H9 (cell line): ENCODE results near the gene FBXL20. TPM values are rescaled to one million over a fixed set of nuclear protein-coding genes. Genes with fewer than 3 reads are reported as not detected.

Experiments used
- DNase-seq: peaks from one replicate; pipeline ENCODE4 v3.0.0-alpha.2; 2017
- H2AFZ ChIP-seq: one replicate; pipeline ENCODE4 v1.6.1; 2013; ENCODE audit warnings: mild to moderate bottlenecking, low read length, control low read depth, moderate library complexity
- H2AK5ac ChIP-seq: 2 replicates; pipeline ENCODE4 v1.6.1; 2013; ENCODE audit warnings: low read length, control low read depth, mixed read lengths; ENCODE audit not compliant: insufficient read length
- H2BK120ac ChIP-seq: one replicate; pipeline ENCODE4 v1.6.1; 2013; ENCODE audit warnings: low read depth, mild to moderate bottlenecking, low read length, control low read depth, inconsistent platforms; ENCODE audit not compliant: poor library complexity, severe bottlenecking
- H2BK12ac ChIP-seq: 2 replicates; pipeline ENCODE4 v1.6.1; 2013; ENCODE audit warnings: low read length, control low read depth, mixed read lengths, low read depth; ENCODE audit not compliant: insufficient read length
- H2BK15ac ChIP-seq: 2 replicates; pipeline ENCODE4 v1.6.1; 2013; ENCODE audit warnings: low read depth, low read length, control low read depth
- H2BK20ac ChIP-seq: one replicate; pipeline ENCODE4 v1.6.1; 2013; ENCODE audit warnings: low read depth, mild to moderate bottlenecking, low read length, control low read depth, inconsistent platforms; ENCODE audit not compliant: poor library complexity, severe bottlenecking
- H2BK5ac ChIP-seq: 2 replicates; pipeline ENCODE4 v1.6.1; 2013; ENCODE audit warnings: low read length, control low read depth, mixed read lengths; ENCODE audit not compliant: insufficient read length
- H3K14ac ChIP-seq: 2 replicates; pipeline ENCODE4 v1.6.1; 2013; ENCODE audit warnings: low read length, control low read depth; ENCODE audit not compliant: insufficient read depth
- H3K18ac ChIP-seq: 2 replicates; pipeline ENCODE4 v1.6.1; 2013; ENCODE audit warnings: low read depth, mild to moderate bottlenecking, mixed read lengths, low read length, control low read depth; ENCODE audit not compliant: insufficient read length
- H3K23ac ChIP-seq: 2 replicates; pipeline ENCODE4 v1.6.1; 2013; ENCODE audit warnings: low read length, control low read depth, mixed read lengths, low read depth; ENCODE audit not compliant: insufficient read length
- H3K23me2 ChIP-seq: 2 replicates; pipeline ENCODE4 v1.6.1; 2013; ENCODE audit warnings: low read depth, mild to moderate bottlenecking, mixed read lengths, low read length, control low read depth; ENCODE audit not compliant: insufficient read length, poor library complexity, severe bottlenecking
- H3K27ac ChIP-seq: 2 replicates; pipeline ENCODE4 v1.5.1; 2013; ENCODE audit warnings: low read length, control low read depth, mixed read lengths, low read depth; ENCODE audit not compliant: insufficient read length
- H3K27me3 ChIP-seq: 2 replicates; pipeline ENCODE4 v1.6.1; 2013; ENCODE audit warnings: low read length, control low read depth, inconsistent platforms; ENCODE audit not compliant: insufficient read depth
- H3K4ac ChIP-seq: 2 replicates; pipeline ENCODE4 v1.6.1; 2013; ENCODE audit warnings: low read depth, mild to moderate bottlenecking, control low read depth, inconsistent platforms, low read length, moderate library complexity
- H3K4me1 ChIP-seq: 2 replicates; pipeline ENCODE4 v1.6.1; 2013; ENCODE audit warnings: low read length, control low read depth, inconsistent platforms; ENCODE audit not compliant: insufficient read depth
- H3K4me2 ChIP-seq: 2 replicates; pipeline ENCODE4 v1.6.1; 2013; ENCODE audit warnings: low read length, control low read depth, mixed read lengths; ENCODE audit not compliant: insufficient read length, insufficient read depth
- H3K56ac ChIP-seq: 2 replicates; pipeline ENCODE4 v1.6.1; 2013; ENCODE audit warnings: low read depth, mild to moderate bottlenecking, mixed read lengths, low read length, control low read depth; ENCODE audit not compliant: insufficient read length
- H3K79me1 ChIP-seq: 2 replicates; pipeline ENCODE4 v1.6.1; 2013; ENCODE audit warnings: low read depth, mild to moderate bottlenecking, moderate library complexity, low read length, control low read depth, inconsistent platforms; ENCODE audit not compliant: insufficient read depth, poor library complexity, severe bottlenecking
- H3K79me2 ChIP-seq: 2 replicates; pipeline ENCODE4 v1.6.1; 2013; ENCODE audit warnings: low read length, control low read depth, inconsistent platforms; ENCODE audit not compliant: insufficient read depth
- H3K9ac ChIP-seq: 2 replicates; pipeline ENCODE4 v1.6.1; 2013; ENCODE audit warnings: low read length, control low read depth, mixed read lengths; ENCODE audit not compliant: insufficient read length; ENCODE audit errors: extremely low read depth
- H3K9me3 ChIP-seq: one replicate; pipeline ENCODE4 v1.6.1; 2013; ENCODE audit warnings: low read depth, low read length, inconsistent platforms; ENCODE audit not compliant: control insufficient read depth
- H3T11ph ChIP-seq: one replicate; pipeline ENCODE4 v1.6.1; 2013; ENCODE audit warnings: mild to moderate bottlenecking, low read length, control low read depth, inconsistent platforms
- H4K20me1 ChIP-seq: one replicate; pipeline ENCODE4 v1.6.1; 2013; ENCODE audit not compliant: control insufficient read depth, insufficient read length, insufficient read depth
- H4K5ac ChIP-seq: 2 replicates; pipeline ENCODE4 v1.6.1; 2013; ENCODE audit warnings: low read depth, mild to moderate bottlenecking, mixed read lengths, low read length, control low read depth; ENCODE audit not compliant: insufficient read length
- H4K8ac ChIP-seq: replicated peaks from 2 replicates; pipeline ENCODE4 v1.6.1; 2013; ENCODE audit warnings: low read length, control low read depth, mixed read lengths, low read depth; ENCODE audit not compliant: insufficient read length
- H4K91ac ChIP-seq: 2 replicates; pipeline ENCODE4 v1.6.1; 2013; ENCODE audit warnings: low read depth, mild to moderate bottlenecking, moderate library complexity, mixed read lengths, low read length, control low read depth; ENCODE audit not compliant: insufficient read length
- H3K27ac Mint-ChIP-seq, 3 experiments: 2 replicates in 2 of 3; 3 replicates in 1 of 3; pipeline ENCODE4 v1.8.0; 2020 to 2021; ENCODE audit warnings: mixed read lengths in 3 of 3, mild to moderate bottlenecking in 1 of 3, moderate library complexity in 1 of 3
- H3K27me3 Mint-ChIP-seq: 2 replicates; pipeline ENCODE4 v1.8.0; 2021; ENCODE audit warnings: low read depth, mild to moderate bottlenecking, moderate library complexity, mixed read lengths
- H3K36me3 Mint-ChIP-seq, 3 experiments: 2 replicates in 2 of 3; 3 replicates in 1 of 3; pipeline ENCODE4 v1.8.0; 2020 to 2021; ENCODE audit warnings: low read depth in 3 of 3, mixed read lengths in 3 of 3; ENCODE audit not compliant: insufficient read depth in 1 of 3
- H3K4me1 Mint-ChIP-seq, 2 experiments: 2 replicates each; pipeline ENCODE4 v1.8.0; 2020; ENCODE audit warnings: mixed read lengths in 2 of 2
- H3K4me3 Mint-ChIP-seq, 2 experiments: 2 replicates in 1 of 2; 3 replicates in 1 of 2; pipeline ENCODE4 v1.8.0; 2020 to 2021; ENCODE audit warnings: mild to moderate bottlenecking in 2 of 2, mixed read lengths in 2 of 2, moderate library complexity in 1 of 2
- H3K9me3 Mint-ChIP-seq, 2 experiments: 2 replicates in 1 of 2; 3 replicates in 1 of 2; pipeline ENCODE4 v1.8.0; 2020; ENCODE audit warnings: mild to moderate bottlenecking in 2 of 2, mixed read lengths in 2 of 2, moderate library complexity in 1 of 2
- WGBS: extraction: QIAGEN DNeasy Blood & Tissue Kit; methylation state at CpG from one replicate; pipeline ENCODE4 v1.1.7; 2013; ENCODE audit warnings: missing lambda C conversion rate, low lambda C conversion rate, mixed read lengths; ENCODE audit not compliant: insufficient read length; ENCODE audit errors: extremely low coverage; 5-methylcytosine and 5-hydroxymethylcytosine counted together
- total RNA-seq: library from RNA; stranded (reverse); gene quantifications from 2 replicates; pipeline ENCODE4 v1.2.1, GENCODE V29; 2021
- TF ChIP-seq, protein P1 (sequence below): fragments of 200-600 bp; sonication (generic); conservative IDR thresholded peaks from 3 replicates; pipeline ENCODE4 v1.8.0; 2021; ENCODE audit warnings: antibody characterized with exemption, mild to moderate bottlenecking

The FBXL20 gene
- total RNA-seq, 1 experiment from 2014 or later = 18.4 TPM

GRCh38 chr17:39208136-39208535 is 193.3 kb downstream of the FBXL20 start:
- H3K27ac ChIP-seq = no peak overlapping the region
- Mint-ChIP-seq H3K27ac (no peak overlapping the region), H3K27me3 (peaks cover 16% of the 10 kb centered on the region), H3K36me3 (peaks cover 16 to 21% (median 20%) of the 10 kb centered on the region in 3 experiments), H3K4me1 (peaks cover 24 to 49% of the 10 kb centered on the region in 2 experiments), H3K4me3 (no peak overlapping the region), H3K9me3 (no peaks in the 10 kb centered on the region)
- H3K4me1 ChIP-seq = no peaks in the 10 kb centered on the region; the same call in 1 of the 2 replicates
- H3K4me2 ChIP-seq = no peak overlapping the region
- no peak overlapping the region for H2BK5ac ChIP-seq
- H4K20me1 ChIP-seq = no peaks in the 10 kb centered on the region
- no peak overlapping the region for H3K23ac ChIP-seq
- no peaks in the 10 kb centered on the region for H3K79me1 ChIP-seq
- TF ChIP-seq, protein P1, sequence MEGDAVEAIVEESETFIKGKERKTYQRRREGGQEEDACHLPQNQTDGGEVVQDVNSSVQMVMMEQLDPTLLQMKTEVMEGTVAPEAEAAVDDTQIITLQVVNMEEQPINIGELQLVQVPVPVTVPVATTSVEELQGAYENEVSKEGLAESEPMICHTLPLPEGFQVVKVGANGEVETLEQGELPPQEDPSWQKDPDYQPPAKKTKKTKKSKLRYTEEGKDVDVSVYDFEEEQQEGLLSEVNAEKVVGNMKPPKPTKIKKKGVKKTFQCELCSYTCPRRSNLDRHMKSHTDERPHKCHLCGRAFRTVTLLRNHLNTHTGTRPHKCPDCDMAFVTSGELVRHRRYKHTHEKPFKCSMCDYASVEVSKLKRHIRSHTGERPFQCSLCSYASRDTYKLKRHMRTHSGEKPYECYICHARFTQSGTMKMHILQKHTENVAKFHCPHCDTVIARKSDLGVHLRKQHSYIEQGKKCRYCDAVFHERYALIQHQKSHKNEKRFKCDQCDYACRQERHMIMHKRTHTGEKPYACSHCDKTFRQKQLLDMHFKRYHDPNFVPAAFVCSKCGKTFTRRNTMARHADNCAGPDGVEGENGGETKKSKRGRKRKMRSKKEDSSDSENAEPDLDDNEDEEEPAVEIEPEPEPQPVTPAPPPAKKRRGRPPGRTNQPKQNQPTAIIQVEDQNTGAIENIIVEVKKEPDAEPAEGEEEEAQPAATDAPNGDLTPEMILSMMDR = no peak
- no peaks in the 10 kb centered on the region for H3K9me3 ChIP-seq
- H2BK20ac ChIP-seq = no peak overlapping the region
- H3K23me2 ChIP-seq = peaks cover 6% of the 10 kb centered on the region
- no peak overlapping the region for H2BK120ac ChIP-seq
- H3K56ac ChIP-seq = no peak overlapping the region
- no peak overlapping the region for H3K18ac ChIP-seq
- H3T11ph ChIP-seq = no peak overlapping the region
- no peak overlapping the region for H4K8ac ChIP-seq
- WGBS = no CpG with 5 or more reads among the region's 7 CpGs
- no peak overlapping the region for H3K4ac ChIP-seq
- no peak overlapping the region for H2BK12ac ChIP-seq
- no peak overlapping the region for H2BK15ac ChIP-seq
- H4K91ac ChIP-seq = no peak overlapping the region
- no peaks in the 10 kb centered on the region for H3K79me2 ChIP-seq
- no peaks in the 10 kb centered on the region for H3K27me3 ChIP-seq
- H2AK5ac ChIP-seq = no peak overlapping the region
- no peak overlapping the region for H2AFZ ChIP-seq
- DNase-seq = no peak
- no peak overlapping the region for H4K5ac ChIP-seq
- no peak overlapping the region for H3K9ac ChIP-seq
- no peak overlapping the region for H3K14ac ChIP-seq
